KMS-11 (cell line): ENCODE results near the gene CBX6.
A peak's percentile ranks its signal among the peaks of the same experiment; 100 is the strongest.

Experiments
- H2AFZ ChIP-seq: fragments of 200-600 bp; sonication (generic); 2 replicates; pipeline ENCODE4 v1.6.1; 2016; ENCODE audit warnings: antibody characterized with exemption, mixed run types, low read depth
- H3K27ac ChIP-seq: fragments of 200-600 bp; sonication (generic); 2 replicates; pipeline ENCODE4 v1.6.1; 2016; ENCODE audit warnings: mild to moderate bottlenecking, mixed run types
- H3K27me3 ChIP-seq: fragments of 200-600 bp; sonication (generic); 2 replicates; pipeline ENCODE4 v1.6.1; 2017; ENCODE audit warnings: mild to moderate bottlenecking, low read depth, mixed run types, moderate library complexity; ENCODE audit not compliant: insufficient read depth
- H3K36me3 ChIP-seq: fragments of 200-600 bp; sonication (generic); 2 replicates; pipeline ENCODE4 v1.6.1; 2017; ENCODE audit warnings: mild to moderate bottlenecking, mixed run types; ENCODE audit not compliant: insufficient read depth
- H3K4me1 ChIP-seq: fragments of 200-600 bp; sonication (generic); 2 replicates; pipeline ENCODE4 v1.6.1; 2016; ENCODE audit warnings: mild to moderate bottlenecking, low read depth, mixed run types; ENCODE audit not compliant: poor library complexity, severe bottlenecking
- H3K4me2 ChIP-seq: fragments of 200-600 bp; sonication (generic); 2 replicates; pipeline ENCODE4 v1.7.0; 2016; ENCODE audit warnings: mild to moderate bottlenecking, mixed run types
- H3K4me3 ChIP-seq: fragments of 200-600 bp; sonication (generic); IDR thresholded peaks from 2 replicates; pipeline ENCODE4 v1.6.1; 2017; ENCODE audit warnings: low read depth, low read length, mixed read lengths; ENCODE audit not compliant: insufficient read depth
- H3K79me2 ChIP-seq: fragments of 200-600 bp; sonication (generic); 2 replicates; pipeline ENCODE4 v1.6.1; 2016; ENCODE audit warnings: low read depth, mixed run types; ENCODE audit not compliant: insufficient read depth
- H3K9ac ChIP-seq: fragments of 200-600 bp; sonication (generic); 2 replicates; pipeline ENCODE4 v1.6.1; 2016; ENCODE audit warnings: mild to moderate bottlenecking, mixed run types
- H4K20me1 ChIP-seq: fragments of 200-600 bp; sonication (generic); 2 replicates; pipeline ENCODE4 v1.6.1; 2016; ENCODE audit warnings: mild to moderate bottlenecking, mixed run types; ENCODE audit not compliant: insufficient read depth
- TF ChIP-seq, protein P1 (sequence below): fragments of 200-600 bp; sonication (generic); conservative IDR thresholded peaks from 2 replicates; pipeline ENCODE4 v1.6.1; 2017; ENCODE audit warnings: low read depth, mild to moderate bottlenecking, antibody characterized with exemption, low read length, moderate library complexity, mixed read lengths

Gene CBX6

GRCh38 chr22:38900677-38901076 lies 28.7 kb upstream of the CBX6 start:
- Histone ChIP-seq H3K27me3 (no peaks in the 10 kb centered on the region), H3K9ac (no peak overlapping the region), H3K4me3 (no peak overlapping the region), H3K36me3 (no peaks in the 10 kb centered on the region), H3K4me1 (peaks cover 31% of the 10 kb centered on the region), H4K20me1 (no peaks in the 10 kb centered on the region), H3K27ac (no peak overlapping the region), H3K79me2 (no peaks in the 10 kb centered on the region), H2AFZ (no peak overlapping the region), H3K4me2 (peak overlapping the region; percentile 52; the same call in 1 of the 2 replicates)
- TF ChIP-seq, protein P1, sequence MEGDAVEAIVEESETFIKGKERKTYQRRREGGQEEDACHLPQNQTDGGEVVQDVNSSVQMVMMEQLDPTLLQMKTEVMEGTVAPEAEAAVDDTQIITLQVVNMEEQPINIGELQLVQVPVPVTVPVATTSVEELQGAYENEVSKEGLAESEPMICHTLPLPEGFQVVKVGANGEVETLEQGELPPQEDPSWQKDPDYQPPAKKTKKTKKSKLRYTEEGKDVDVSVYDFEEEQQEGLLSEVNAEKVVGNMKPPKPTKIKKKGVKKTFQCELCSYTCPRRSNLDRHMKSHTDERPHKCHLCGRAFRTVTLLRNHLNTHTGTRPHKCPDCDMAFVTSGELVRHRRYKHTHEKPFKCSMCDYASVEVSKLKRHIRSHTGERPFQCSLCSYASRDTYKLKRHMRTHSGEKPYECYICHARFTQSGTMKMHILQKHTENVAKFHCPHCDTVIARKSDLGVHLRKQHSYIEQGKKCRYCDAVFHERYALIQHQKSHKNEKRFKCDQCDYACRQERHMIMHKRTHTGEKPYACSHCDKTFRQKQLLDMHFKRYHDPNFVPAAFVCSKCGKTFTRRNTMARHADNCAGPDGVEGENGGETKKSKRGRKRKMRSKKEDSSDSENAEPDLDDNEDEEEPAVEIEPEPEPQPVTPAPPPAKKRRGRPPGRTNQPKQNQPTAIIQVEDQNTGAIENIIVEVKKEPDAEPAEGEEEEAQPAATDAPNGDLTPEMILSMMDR: no peak

GRCh38 chr22:38891256-38891655 lies 19.2 kb upstream of the CBX6 start:
- Histone ChIP-seq H3K4me2 (no peak overlapping the region), H3K36me3 (no peaks in the 10 kb centered on the region), H3K27me3 (no peaks in the 10 kb centered on the region), H3K27ac (no peak overlapping the region), H3K4me3 (no peak overlapping the region), H3K79me2 (no peaks in the 10 kb centered on the region), H4K20me1 (no peaks in the 10 kb centered on the region), H3K4me1 (no peaks in the 10 kb centered on the region), H2AFZ (no peak overlapping the region), H3K9ac (no peak overlapping the region)
- TF ChIP-seq, protein P1: no peak

DNA sequence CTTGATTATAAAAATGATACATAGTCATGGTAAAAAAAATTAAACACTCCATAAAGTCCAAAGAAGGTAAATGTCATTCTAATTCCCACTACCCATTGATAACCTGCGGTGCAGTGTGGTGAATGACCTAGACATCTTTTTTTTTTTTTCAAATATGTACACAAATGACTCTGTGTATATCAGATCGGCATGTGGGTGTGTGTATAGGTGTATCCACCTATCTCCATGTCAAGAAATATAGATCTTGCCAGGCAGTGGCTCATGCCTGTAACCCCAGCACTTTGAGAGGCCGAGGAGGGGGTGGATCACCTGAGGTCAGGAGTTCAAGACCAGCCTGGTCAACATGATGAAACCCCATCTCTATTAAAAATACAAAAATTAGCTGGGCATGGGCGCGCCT lies 18.4 kb upstream of the CBX6 start:
- H2AFZ ChIP-seq: no peak overlapping the region
- no peak overlapping the region for H3K4me3 ChIP-seq
- no peak overlapping the region for H3K9ac ChIP-seq
- TF ChIP-seq, protein P1: no peak
- no peaks in the 10 kb centered on the region for H4K20me1 ChIP-seq
- no peaks in the 10 kb centered on the region for H3K79me2 ChIP-seq
- H3K27ac ChIP-seq: no peak overlapping the region
- no peaks in the 10 kb centered on the region for H3K36me3 ChIP-seq
- no peaks in the 10 kb centered on the region for H3K4me1 ChIP-seq
- H3K4me2 ChIP-seq: no peak overlapping the region
- H3K27me3 ChIP-seq: no peaks in the 10 kb centered on the region

DNA sequence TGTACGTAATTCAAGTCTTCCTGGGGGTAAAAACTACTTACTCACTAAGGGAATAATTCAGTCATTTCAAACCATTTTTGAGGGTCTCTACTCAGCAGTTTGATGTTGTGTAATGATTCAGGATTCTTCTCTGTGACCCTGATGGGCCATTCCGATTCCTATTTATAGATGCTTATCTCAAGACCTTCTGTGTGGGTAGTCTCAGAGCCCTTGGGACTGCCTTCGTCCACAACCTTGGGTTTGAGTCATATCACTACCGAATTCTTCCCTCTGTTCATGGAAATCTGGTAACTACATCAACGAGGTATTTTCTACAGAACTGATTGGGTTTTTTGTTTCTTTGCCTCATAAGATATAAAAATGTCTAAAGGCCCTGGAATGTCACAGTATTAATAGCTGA lies 14.3 kb upstream of the CBX6 start:
- Histone ChIP-seq H3K79me2 (no peaks in the 10 kb centered on the region), H4K20me1 (no peaks in the 10 kb centered on the region), H3K27me3 (no peaks in the 10 kb centered on the region), H3K36me3 (no peaks in the 10 kb centered on the region), H3K4me3 (no peak overlapping the region), H3K4me1 (no peaks in the 10 kb centered on the region), H3K27ac (no peak overlapping the region), H3K9ac (no peak overlapping the region), H3K4me2 (no peak overlapping the region), H2AFZ (no peak overlapping the region)
- TF ChIP-seq, protein P1: no peak
